ENCODE results near the gene LINGO4.

DNA sequence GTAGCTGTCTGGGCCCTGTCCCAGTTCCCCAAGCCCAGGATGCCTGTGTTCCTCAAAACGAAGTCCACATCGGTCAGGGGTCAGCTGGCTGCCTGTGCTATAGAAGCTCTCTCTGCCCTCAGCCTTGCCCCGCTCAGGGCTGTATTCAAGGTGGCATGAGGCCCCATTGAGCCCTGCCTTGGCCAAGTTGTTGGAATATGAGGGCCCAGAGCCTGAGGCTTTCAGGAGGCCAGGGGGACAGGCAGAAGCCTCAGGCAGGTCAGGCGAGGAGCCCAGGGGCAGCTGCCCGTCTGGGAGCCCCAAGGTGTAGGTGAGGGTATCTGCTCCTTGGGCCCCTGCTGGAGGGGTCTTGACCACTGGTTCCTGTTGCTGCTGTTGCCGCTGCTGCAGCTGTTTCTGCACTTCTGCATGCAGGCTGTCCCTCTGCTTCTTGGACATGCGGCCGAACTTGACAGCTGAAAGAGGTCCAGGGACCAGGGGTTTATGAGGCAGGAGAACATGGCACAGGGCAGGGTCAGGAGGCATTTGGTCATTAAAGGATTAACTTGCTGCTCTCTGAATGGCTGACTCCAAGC, 9.8 kb upstream of the LINGO4 start:
- TF ChIP-seq, protein P1, sequence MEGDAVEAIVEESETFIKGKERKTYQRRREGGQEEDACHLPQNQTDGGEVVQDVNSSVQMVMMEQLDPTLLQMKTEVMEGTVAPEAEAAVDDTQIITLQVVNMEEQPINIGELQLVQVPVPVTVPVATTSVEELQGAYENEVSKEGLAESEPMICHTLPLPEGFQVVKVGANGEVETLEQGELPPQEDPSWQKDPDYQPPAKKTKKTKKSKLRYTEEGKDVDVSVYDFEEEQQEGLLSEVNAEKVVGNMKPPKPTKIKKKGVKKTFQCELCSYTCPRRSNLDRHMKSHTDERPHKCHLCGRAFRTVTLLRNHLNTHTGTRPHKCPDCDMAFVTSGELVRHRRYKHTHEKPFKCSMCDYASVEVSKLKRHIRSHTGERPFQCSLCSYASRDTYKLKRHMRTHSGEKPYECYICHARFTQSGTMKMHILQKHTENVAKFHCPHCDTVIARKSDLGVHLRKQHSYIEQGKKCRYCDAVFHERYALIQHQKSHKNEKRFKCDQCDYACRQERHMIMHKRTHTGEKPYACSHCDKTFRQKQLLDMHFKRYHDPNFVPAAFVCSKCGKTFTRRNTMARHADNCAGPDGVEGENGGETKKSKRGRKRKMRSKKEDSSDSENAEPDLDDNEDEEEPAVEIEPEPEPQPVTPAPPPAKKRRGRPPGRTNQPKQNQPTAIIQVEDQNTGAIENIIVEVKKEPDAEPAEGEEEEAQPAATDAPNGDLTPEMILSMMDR (IDR thresholded peaks at IDR 0.05) = no peak
- TF ChIP-seq POLR2A (IDR thresholded peaks at IDR 0.05) (no peak), POLR2AphosphoS5 (IDR thresholded peaks at IDR 0.05) (no peak)
